A673 (cell line): ENCODE measurements around the gene PDCD4. TPM values are rescaled to one million over a fixed set of nuclear protein-coding genes. Genes with fewer than 3 reads are reported as not detected.
A peak's percentile ranks its signal among the peaks of the same experiment; 100 is the strongest.

Experiments used
- BruUV-seq: library from RNA; stranded (reverse); fragments of 400-500 nt; replicated peaks from 2 replicates; lab custom pipeline; 2021; lab: Mats Ljungman, UMichigan
- CTCF ChIA-PET: fragments of 300-600 bp; sonication (Branson Sonifier 250); formaldehyde crosslinking; loops from one replicate; lab custom pipeline; 2022; ENCODE audit warnings: antibody characterized with exemption; lab: Charles Lee
- POLR2A ChIA-PET: fragments of 300-600 bp; sonication (Branson Sonifier 250); formaldehyde crosslinking; loops from one replicate; lab custom pipeline; 2022; ENCODE audit warnings: antibody characterized with exemption; ENCODE audit not compliant: low non-redundant PET; lab: Charles Lee
- DNase-seq: peaks from one replicate; pipeline ENCODE4 v3.0.0-alpha.2; 2015; ENCODE audit warnings: low spot score
- H3K27ac ChIP-seq: fragments of 200-600 bp; sonication (generic); 2 replicates; pipeline ENCODE4 v1.5.1; 2016; ENCODE audit warnings: mixed run types, low read depth, mild to moderate bottlenecking, mixed read lengths, antibody characterized with exemption, low read length; ENCODE audit not compliant: poor library complexity, severe bottlenecking
- H3K27me3 ChIP-seq: fragments of 200-600 bp; sonication (generic); replicated peaks from 2 replicates; pipeline ENCODE4 v1.6.1; 2017; ENCODE audit warnings: mixed run types, low read depth, mild to moderate bottlenecking, mixed read lengths, antibody characterized with exemption, low read length; ENCODE audit not compliant: insufficient read depth, poor library complexity
- H3K36me3 ChIP-seq: fragments of 200-600 bp; sonication (generic); 2 replicates; pipeline ENCODE4 v1.6.1; 2016; ENCODE audit warnings: mixed run types, mild to moderate bottlenecking, mixed read lengths, antibody characterized with exemption, low read length; ENCODE audit not compliant: insufficient read depth, poor library complexity, severe bottlenecking
- H3K4me1 ChIP-seq: fragments of 200-600 bp; sonication (generic); 2 replicates; pipeline ENCODE4 v1.6.1; 2017; ENCODE audit warnings: mixed run types, mild to moderate bottlenecking, mixed read lengths, antibody characterized with exemption, low read length; ENCODE audit not compliant: insufficient read depth, poor library complexity, severe bottlenecking
- H3K4me3 ChIP-seq: fragments of 200-600 bp; sonication (generic); 2 replicates; pipeline ENCODE4 v1.5.1; 2016; ENCODE audit warnings: low read depth, mixed run types, mild to moderate bottlenecking, mixed read lengths, low read length; ENCODE audit not compliant: poor library complexity, severe bottlenecking
- H3K9me3 ChIP-seq: fragments of 200-600 bp; sonication (generic); 2 replicates; pipeline ENCODE4 v1.6.1; 2016; ENCODE audit warnings: mixed run types, low read depth, mild to moderate bottlenecking, mixed read lengths, antibody characterized with exemption, low read length; ENCODE audit not compliant: poor library complexity, severe bottlenecking
- EZH2 ChIP-seq: fragments of 200-600 bp; sonication (generic); IDR thresholded peaks from 2 replicates; pipeline ENCODE4 v1.6.1; 2017; ENCODE audit warnings: borderline replicate concordance, low read depth, mild to moderate bottlenecking, mixed read lengths, antibody characterized with exemption, low read length; ENCODE audit not compliant: poor library complexity, severe bottlenecking
- intact Hi-C: fragments of 100-400 bp; cut with micrococcal nuclease; formaldehyde crosslinking; loops from one replicate; pipeline ENCODE4 v1.10.0; 2022; ENCODE audit not compliant: unreplicated experiment
- total RNA-seq: library from RNA; stranded (reverse); gene quantifications from 2 replicates; pipeline ENCODE4 v1.2.3, GENCODE V29; 2021
- TF ChIP-seq, protein P1 (sequence below): fragments of 300-800, 200-600 bp; sonication (generic); conservative IDR thresholded peaks from 2 replicates; pipeline ENCODE4 v1.5.1; 2017; ENCODE audit warnings: low read depth, mild to moderate bottlenecking, antibody characterized with exemption, low read length, moderate library complexity, mixed read lengths

The PDCD4 gene
- total RNA-seq, 1 experiment from 2014 or later: 17.3 TPM

GRCh38 chr10:110841767-110842267 is 29.9 kb upstream of the PDCD4 start:
- Histone ChIP-seq H3K27me3 (no peaks in the 10 kb centered on the region), H3K4me3 (no peak overlapping the region), H3K36me3 (no peaks in the 10 kb centered on the region), H3K9me3 (no peaks in the 10 kb centered on the region), H3K4me1 (no peaks in the 10 kb centered on the region), H3K27ac (no peak overlapping the region)
- intact Hi-C loops: no loop called here
- POLR2A ChIA-PET: no interaction called here
- no TSS peak for BruUV-seq
- CTCF ChIA-PET: no interaction called here
- no peak for DNase-seq
- TF ChIP-seq EZH2: no peak
- TF ChIP-seq, protein P1, sequence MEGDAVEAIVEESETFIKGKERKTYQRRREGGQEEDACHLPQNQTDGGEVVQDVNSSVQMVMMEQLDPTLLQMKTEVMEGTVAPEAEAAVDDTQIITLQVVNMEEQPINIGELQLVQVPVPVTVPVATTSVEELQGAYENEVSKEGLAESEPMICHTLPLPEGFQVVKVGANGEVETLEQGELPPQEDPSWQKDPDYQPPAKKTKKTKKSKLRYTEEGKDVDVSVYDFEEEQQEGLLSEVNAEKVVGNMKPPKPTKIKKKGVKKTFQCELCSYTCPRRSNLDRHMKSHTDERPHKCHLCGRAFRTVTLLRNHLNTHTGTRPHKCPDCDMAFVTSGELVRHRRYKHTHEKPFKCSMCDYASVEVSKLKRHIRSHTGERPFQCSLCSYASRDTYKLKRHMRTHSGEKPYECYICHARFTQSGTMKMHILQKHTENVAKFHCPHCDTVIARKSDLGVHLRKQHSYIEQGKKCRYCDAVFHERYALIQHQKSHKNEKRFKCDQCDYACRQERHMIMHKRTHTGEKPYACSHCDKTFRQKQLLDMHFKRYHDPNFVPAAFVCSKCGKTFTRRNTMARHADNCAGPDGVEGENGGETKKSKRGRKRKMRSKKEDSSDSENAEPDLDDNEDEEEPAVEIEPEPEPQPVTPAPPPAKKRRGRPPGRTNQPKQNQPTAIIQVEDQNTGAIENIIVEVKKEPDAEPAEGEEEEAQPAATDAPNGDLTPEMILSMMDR: no peak

- intact Hi-C loops: no loop called here
- Histone ChIP-seq H3K9me3 (no peaks in the 10 kb centered on the region), H3K27me3 (no peaks in the 10 kb centered on the region), H3K4me3 (no peak overlapping the region), H3K4me1 (no peaks in the 10 kb centered on the region), H3K36me3 (no peaks in the 10 kb centered on the region), H3K27ac (no peak overlapping the region)
- TF ChIP-seq, protein P1: no peak
- TF ChIP-seq EZH2: no peak
- ChIA-PET CTCF (no interaction called here), POLR2A (no interaction called here)
- no TSS peak for BruUV-seq
- no peak for DNase-seq
These were observed 29.3 kb upstream of the PDCD4 start for GRCh38 chr10:110842326-110842904.

DNA sequence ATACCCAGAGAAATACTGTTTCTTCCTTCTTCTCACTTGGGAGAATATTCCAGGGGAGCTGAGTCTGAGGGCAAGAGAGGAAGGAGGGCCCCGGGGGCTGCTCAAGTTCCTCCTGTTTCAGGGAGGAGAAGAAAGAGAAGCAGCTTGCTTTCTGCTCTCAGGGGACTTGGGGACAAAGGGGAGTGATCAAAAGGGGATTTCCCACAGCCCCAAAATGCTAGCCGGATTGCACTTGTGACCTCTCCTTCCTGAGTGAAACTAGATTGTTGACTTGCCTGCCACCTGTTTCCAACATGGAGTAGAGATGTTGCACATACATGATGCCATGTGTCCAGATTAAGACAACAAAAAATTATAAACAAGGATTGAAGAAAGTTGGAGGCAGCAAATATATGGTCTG is 28.7 kb upstream of the PDCD4 start:
- Histone ChIP-seq H3K9me3 (no peaks in the 10 kb centered on the region), H3K4me1 (no peaks in the 10 kb centered on the region), H3K4me3 (no peak overlapping the region), H3K27ac (no peak overlapping the region), H3K36me3 (no peaks in the 10 kb centered on the region), H3K27me3 (no peaks in the 10 kb centered on the region)
- DNase-seq: peak; percentile 31
- intact Hi-C loops: no loop called here
- no peak for TF ChIP-seq EZH2
- TF ChIP-seq, protein P1: no peak
- BruUV-seq: no TSS peak
- ChIA-PET POLR2A (no interaction called here), CTCF (no interaction called here)
